Stimulated activated CD4-positive, alpha-beta T cell treated with anti-CD3 and anti-CD28 coated beads, Interleukin-1b, Interleukin-23, amount 100 ng/mL, for 48 hours (primary cell): ENCODE measurements around the gene UBE2G2.

Source experiments
- DNase-seq: peaks from one replicate; pipeline ENCODE4 v3.0.0-alpha.2; 2020

UBE2G2 gene

GRCh38 chr21:44742418-44743153 is 59.0 kb downstream of the UBE2G2 start:
- no peak for DNase-seq

- no peak for DNase-seq
Measured at GRCh38 chr21:44741921-44742320, 59.7 kb downstream of the UBE2G2 start.

- DNase-seq = no peak
Measured at GRCh38 chr21:44740742-44741141, 60.9 kb downstream of the UBE2G2 start.

- no peak for DNase-seq
Measured at GRCh38 chr21:44739316-44739715, 62.3 kb downstream of the UBE2G2 start.

- DNase-seq = no peak
Measured at GRCh38 chr21:44738621-44739020, 63.0 kb downstream of the UBE2G2 start.

- no peak for DNase-seq
Measured at GRCh38 chr21:44737706-44738354, 63.8 kb downstream of the UBE2G2 start.

GRCh38 chr21:44736291-44737004 is 65.2 kb downstream of the UBE2G2 start:
- DNase-seq = no peak

GRCh38 chr21:44735821-44736220 is 65.8 kb downstream of the UBE2G2 start:
- no peak for DNase-seq

- no peak for DNase-seq
Measured at GRCh38 chr21:44734841-44735240, 66.8 kb downstream of the UBE2G2 start.

- no peak for DNase-seq
Measured at GRCh38 chr21:44734026-44734745, 67.4 kb downstream of the UBE2G2 start.

GRCh38 chr21:44732956-44733355 is 68.7 kb downstream of the UBE2G2 start:
- DNase-seq = no peak

GRCh38 chr21:44732263-44732662 is 69.4 kb downstream of the UBE2G2 start:
- no peak for DNase-seq

GRCh38 chr21:44730951-44731579 is 70.6 kb downstream of the UBE2G2 start:
- no peak for DNase-seq

- no peak for DNase-seq
Measured at GRCh38 chr21:44730028-44730395, 71.6 kb downstream of the UBE2G2 start.

- DNase-seq = no peak
Measured at GRCh38 chr21:44729336-44730027, 72.1 kb downstream of the UBE2G2 start.

- DNase-seq = no peak
Measured at GRCh38 chr21:44728716-44729115, 72.9 kb downstream of the UBE2G2 start.

GRCh38 chr21:44727757-44728156 is 73.9 kb downstream of the UBE2G2 start:
- DNase-seq = no peak

- no peak for DNase-seq
Measured at GRCh38 chr21:44727321-44727720, 74.3 kb downstream of the UBE2G2 start.

GRCh38 chr21:44726826-44727225 is 74.8 kb downstream of the UBE2G2 start:
- DNase-seq = no peak

- no peak for DNase-seq
Measured at GRCh38 chr21:44724926-44725325, 76.7 kb downstream of the UBE2G2 start.

GRCh38 chr21:44724196-44724595 is 77.4 kb downstream of the UBE2G2 start:
- no peak for DNase-seq
